Smooth muscle cell (in vitro differentiated cells): Measurements from ENCODE around the gene LRRC32. TPM values are rescaled to one million over a fixed set of nuclear protein-coding genes. Genes with fewer than 3 reads are reported as not detected.

Experiments used
- DNase-seq: peaks from one replicate; lab custom pipeline; 2025; ENCODE audit not compliant: unreplicated experiment; lab: John Stamatoyannopoulos, UW
- H2AFZ ChIP-seq: fragments of 200-600 bp; sonication (generic); 2 replicates; pipeline ENCODE4 v1.6.0; 2016; ENCODE audit warnings: antibody characterized with exemption, low read depth, mild to moderate bottlenecking
- H3F3A ChIP-seq: fragments of 200-600 bp; sonication (generic); 2 replicates; pipeline ENCODE4 v1.6.0; 2017; ENCODE audit warnings: antibody characterized with exemption, low read depth
- H3K27ac ChIP-seq: fragments of 200-600 bp; sonication (generic); 2 replicates; pipeline ENCODE4 v1.5.1; 2016; ENCODE audit warnings: low read depth, mild to moderate bottlenecking
- H3K27me3 ChIP-seq: fragments of 200-600 bp; sonication (generic); 2 replicates; pipeline ENCODE4 v1.6.1; 2016; ENCODE audit warnings: low read depth, mild to moderate bottlenecking
- H3K36me3 ChIP-seq: fragments of 200-600 bp; sonication (generic); 2 replicates; pipeline ENCODE4 v1.5.1; 2016; ENCODE audit warnings: low read depth
- H3K4me1 ChIP-seq: fragments of 200-600 bp; sonication (generic); 2 replicates; pipeline ENCODE4 v1.5.1; 2016; ENCODE audit warnings: low read depth
- H3K4me2 ChIP-seq: fragments of 200-600 bp; sonication (generic); 2 replicates; pipeline ENCODE4 v1.6.0; 2016; ENCODE audit warnings: mild to moderate bottlenecking
- H3K4me3 ChIP-seq: fragments of 200-600 bp; sonication (generic); 2 replicates; pipeline ENCODE4 v1.5.1; 2016; ENCODE audit warnings: mild to moderate bottlenecking
- H3K79me2 ChIP-seq: fragments of 200-600 bp; sonication (generic); 2 replicates; pipeline ENCODE4 v1.6.0; 2016; ENCODE audit warnings: low read depth, mild to moderate bottlenecking
- H3K9ac ChIP-seq: fragments of 200-600 bp; sonication (generic); 2 replicates; pipeline ENCODE4 v1.6.0; 2016; ENCODE audit warnings: low read depth
- H3K9me3 ChIP-seq: fragments of 200-600 bp; sonication (generic); replicated peaks from 2 replicates; pipeline ENCODE4 v1.5.1; 2016; ENCODE audit warnings: low read depth
- H4K20me1 ChIP-seq: fragments of 200-600 bp; sonication (generic); 2 replicates; pipeline ENCODE4 v1.6.0; 2016; ENCODE audit warnings: low read depth
- CTCF ChIP-seq: fragments of 200-600 bp; sonication (generic); IDR thresholded peaks from 2 replicates; pipeline ENCODE4 v1.5.1; 2017; ENCODE audit warnings: borderline replicate concordance, mild to moderate bottlenecking, antibody characterized with exemption; ENCODE audit not compliant: insufficient read depth, poor library complexity, severe bottlenecking
- WGBS: methylation state at CpG from one replicate; pipeline ENCODE4 v1.1.7; 2016; ENCODE audit warnings: low lambda C conversion rate; 5-methylcytosine and 5-hydroxymethylcytosine counted together
- polyA plus RNA-seq: library from polyadenylated mRNA; unstranded; fragments of >200 nt; fragmentation: Nextera tagmentation; extraction: Ambion mirVana; gene quantifications from 2 replicates; pipeline ENCODE4 v1.2.1, GENCODE V29; 2016
- total RNA-seq: library from RNA; depleted of rRNA; stranded (reverse); fragments of >200 nt; gene quantifications from 2 replicates; pipeline ENCODE4 v1.2.3, GENCODE V29; 2014

LRRC32 gene
- total and polyA plus RNA-seq, 2 experiments from 2014 or later: 171 to 444 TPM

GRCh38 chr11:76696756-76697155 lies 26.2 kb upstream of the LRRC32 start:
- Histone ChIP-seq H3K79me2 (no peaks in the 10 kb centered on the region), H3K4me3 (no peak overlapping the region), H3K27ac (no peak overlapping the region), H3K9me3 (no peaks in the 10 kb centered on the region), H3K4me2 (no peak overlapping the region), H3K27me3 (no peaks in the 10 kb centered on the region), H3F3A (peaks cover 29% of the 10 kb centered on the region), H3K9ac (no peak overlapping the region), H3K36me3 (no peaks in the 10 kb centered on the region), H4K20me1 (no peaks in the 10 kb centered on the region), H3K4me1 (peaks cover 20% of the 10 kb centered on the region), H2AFZ (no peak overlapping the region)
- 90% methylated on average over 12 of the region's 12 CpGs for WGBS
- TF ChIP-seq CTCF: no peak
- no peak for DNase-seq

- TF ChIP-seq CTCF: no peak
- no peaks in the 10 kb centered on the region for H3K9me3 ChIP-seq
- H3K27ac ChIP-seq: no peak overlapping the region
- H3F3A ChIP-seq: peaks cover 20% of the 10 kb centered on the region
- no peak overlapping the region for H3K9ac ChIP-seq
- H2AFZ ChIP-seq: no peak overlapping the region
- H4K20me1 ChIP-seq: no peaks in the 10 kb centered on the region
- 94% methylated on average over 6 of the region's 6 CpGs for WGBS
- no peaks in the 10 kb centered on the region for H3K36me3 ChIP-seq
- H3K79me2 ChIP-seq: no peaks in the 10 kb centered on the region
- H3K4me1 ChIP-seq: peaks cover 16% of the 10 kb centered on the region
- H3K27me3 ChIP-seq: no peaks in the 10 kb centered on the region
- H3K4me2 ChIP-seq: no peak overlapping the region
- no peak for DNase-seq
- H3K4me3 ChIP-seq: no peak overlapping the region
Measured at GRCh38 chr11:76695771-76696170, 25.2 kb upstream of the LRRC32 start.

GRCh38 chr11:76695133-76695532 lies 24.6 kb upstream of the LRRC32 start:
- H2AFZ ChIP-seq: no peak overlapping the region
- H3K27ac ChIP-seq: peak overlapping the region; percentile 68
- no peak for DNase-seq
- no peaks in the 10 kb centered on the region for H3K79me2 ChIP-seq
- no peaks in the 10 kb centered on the region for H3K36me3 ChIP-seq
- peaks cover 18% of the 10 kb centered on the region for H3F3A ChIP-seq
- peaks cover 16% of the 10 kb centered on the region for H3K4me1 ChIP-seq
- H3K4me3 ChIP-seq: no peak overlapping the region
- H3K4me2 ChIP-seq: no peak overlapping the region
- no peaks in the 10 kb centered on the region for H4K20me1 ChIP-seq
- peak overlapping the region; percentile 44 for H3K9ac ChIP-seq
- TF ChIP-seq CTCF: peak; percentile 9
- no peaks in the 10 kb centered on the region for H3K27me3 ChIP-seq
- H3K9me3 ChIP-seq: no peaks in the 10 kb centered on the region
- 89% methylated on average over 13 of the region's 13 CpGs for WGBS

GRCh38 chr11:76694664-76695063 lies 24.1 kb upstream of the LRRC32 start:
- TF ChIP-seq CTCF: no peak
- Histone ChIP-seq H3K79me2 (no peaks in the 10 kb centered on the region), H3K4me2 (peak overlapping the region; percentile 28), H3K27ac (peak overlapping the region; percentile 68), H4K20me1 (no peaks in the 10 kb centered on the region), H3K27me3 (no peaks in the 10 kb centered on the region), H3K4me1 (peaks cover 12% of the 10 kb centered on the region), H3K4me3 (no peak overlapping the region), H3K9me3 (no peaks in the 10 kb centered on the region), H2AFZ (no peak overlapping the region), H3F3A (peaks cover 13% of the 10 kb centered on the region), H3K9ac (peak overlapping the region; percentile 44), H3K36me3 (no peaks in the 10 kb centered on the region)
- DNase-seq: no peak
- WGBS: 54% methylated on average over 7 of the region's 7 CpGs
